ENCODE results near the gene CHTF8. TPM values are rescaled to one million over a fixed set of nuclear protein-coding genes. Genes with fewer than 3 reads are reported as not detected.
A peak's percentile ranks its signal among the peaks of the same experiment; 100 is the strongest.

CHTF8 gene
- total RNA-seq, 4 donors from 2014 or later, result 95.8 to 124 (median 104) TPM

DNA sequence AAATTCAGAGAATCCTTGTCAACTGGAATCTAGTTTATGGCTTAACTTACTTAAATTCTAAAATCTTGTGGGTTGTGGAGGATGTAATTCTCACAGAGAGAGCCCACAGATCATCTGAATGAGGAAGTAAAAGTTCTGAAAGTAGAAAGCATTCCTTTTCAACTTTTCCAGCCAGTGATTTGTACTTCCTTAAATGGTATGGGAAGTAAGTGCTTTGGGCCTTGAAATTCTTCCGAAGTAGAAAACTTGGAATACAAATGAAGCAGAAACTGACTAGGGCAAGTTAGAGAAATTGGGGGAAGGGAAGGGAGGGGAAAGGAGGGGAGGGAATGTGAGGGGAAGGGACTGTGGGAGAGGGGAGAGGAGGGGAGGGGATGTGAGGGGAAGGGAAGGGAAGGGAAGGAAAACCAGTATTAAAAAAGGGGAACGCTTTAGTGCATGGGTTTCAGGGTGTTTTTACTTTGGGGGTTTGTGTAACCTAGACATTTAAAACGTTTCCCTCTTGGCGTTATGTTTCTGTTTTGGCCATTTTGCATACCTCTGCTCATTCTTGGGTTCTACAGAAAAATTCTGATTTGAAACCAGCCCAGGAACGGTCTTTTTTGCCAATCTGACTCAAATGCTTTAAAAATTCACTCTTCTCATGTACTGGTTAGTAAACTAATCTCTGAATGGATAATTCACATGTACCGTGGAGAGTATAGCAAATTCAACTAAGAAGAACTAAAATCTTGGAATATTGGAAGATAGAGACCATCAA is 39.1 kb upstream of the CHTF8 start:
- 27 to 28% methylated on average over 6 of the region's 6 CpGs for WGBS, 2 donors
- no peaks in the 10 kb centered on the region for H3K9me3 ChIP-seq
- DNase-seq, result peak in 1 of 2 donors; percentile 40
- TF ChIP-seq POLR2A (IDR thresholded peaks at IDR 0.05), result peak in 1 of 2 donors; percentile 73
- TF ChIP-seq, protein P1, sequence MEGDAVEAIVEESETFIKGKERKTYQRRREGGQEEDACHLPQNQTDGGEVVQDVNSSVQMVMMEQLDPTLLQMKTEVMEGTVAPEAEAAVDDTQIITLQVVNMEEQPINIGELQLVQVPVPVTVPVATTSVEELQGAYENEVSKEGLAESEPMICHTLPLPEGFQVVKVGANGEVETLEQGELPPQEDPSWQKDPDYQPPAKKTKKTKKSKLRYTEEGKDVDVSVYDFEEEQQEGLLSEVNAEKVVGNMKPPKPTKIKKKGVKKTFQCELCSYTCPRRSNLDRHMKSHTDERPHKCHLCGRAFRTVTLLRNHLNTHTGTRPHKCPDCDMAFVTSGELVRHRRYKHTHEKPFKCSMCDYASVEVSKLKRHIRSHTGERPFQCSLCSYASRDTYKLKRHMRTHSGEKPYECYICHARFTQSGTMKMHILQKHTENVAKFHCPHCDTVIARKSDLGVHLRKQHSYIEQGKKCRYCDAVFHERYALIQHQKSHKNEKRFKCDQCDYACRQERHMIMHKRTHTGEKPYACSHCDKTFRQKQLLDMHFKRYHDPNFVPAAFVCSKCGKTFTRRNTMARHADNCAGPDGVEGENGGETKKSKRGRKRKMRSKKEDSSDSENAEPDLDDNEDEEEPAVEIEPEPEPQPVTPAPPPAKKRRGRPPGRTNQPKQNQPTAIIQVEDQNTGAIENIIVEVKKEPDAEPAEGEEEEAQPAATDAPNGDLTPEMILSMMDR (IDR thresholded peaks at IDR 0.05), result no peak
- no peak overlapping the region for H3K4me3 ChIP-seq (replicated peaks in 1 of 3)
- intact Hi-C loops (cut with DNase I), result no loop called here
- H3K36me3 ChIP-seq, result peaks cover 0 to 8% of the 10 kb centered on the region in 2 donors
- H3K27ac ChIP-seq, result peak overlapping the region; percentile 96 to 99 (median 99)
- H3K4me1 ChIP-seq, result peaks cover 37 to 60% of the 10 kb centered on the region in 2 donors
- H3K27me3 ChIP-seq, result no peaks in the 10 kb centered on the region

DNA sequence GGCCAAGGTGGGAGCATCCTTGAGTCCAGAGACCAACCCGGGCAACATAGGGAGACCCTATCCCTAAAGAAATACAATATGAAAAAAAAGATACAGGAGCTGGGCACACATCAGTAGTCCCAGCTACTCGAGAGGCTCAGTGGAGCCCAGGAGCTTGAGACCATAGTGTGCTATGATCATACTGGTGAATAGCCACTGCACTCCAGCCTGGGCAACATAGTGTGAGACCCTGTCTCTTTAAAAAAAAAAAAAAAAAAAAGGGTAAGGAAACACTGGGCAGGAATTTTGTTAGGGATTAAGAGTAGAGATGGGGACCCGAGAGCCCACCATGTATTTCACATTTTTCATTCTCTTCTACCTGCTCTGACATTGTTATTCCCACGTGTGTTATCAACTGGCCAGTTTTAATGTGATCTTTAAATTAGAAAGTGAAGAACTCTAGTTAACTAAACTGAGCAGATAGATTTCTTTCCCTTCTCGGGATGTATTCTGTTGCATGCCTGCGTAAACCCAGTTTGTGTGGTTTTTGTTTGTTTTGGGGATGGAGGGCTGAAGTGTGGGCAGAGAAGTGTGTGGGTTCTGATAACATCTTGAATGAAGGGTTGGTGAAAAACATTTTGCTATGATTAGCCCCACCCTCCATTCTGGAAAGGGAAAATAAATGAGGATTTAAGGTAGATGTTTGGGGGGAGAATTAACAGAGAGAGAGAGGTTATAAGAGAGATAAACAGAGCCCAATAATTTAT is 37.4 kb upstream of the CHTF8 start:
- intact Hi-C loops (cut with DNase I), result no loop called here
- no peak overlapping the region for H3K4me3 ChIP-seq (replicated peaks in 1 of 3)
- no peaks in the 10 kb centered on the region for H3K27me3 ChIP-seq
- H3K4me1 ChIP-seq, result peaks cover 37 to 56% of the 10 kb centered on the region in 2 donors
- H3K9me3 ChIP-seq, result no peaks in the 10 kb centered on the region
- H3K27ac ChIP-seq, result peak overlapping the region; percentile 96 to 99 (median 99)
- DNase-seq, result peak; percentile 54 to 57
- peaks cover 14 to 22% of the 10 kb centered on the region in 2 donors for H3K36me3 ChIP-seq
- TF ChIP-seq, protein P1 (IDR thresholded peaks at IDR 0.05), result no peak
- peak in 1 of 2 donors; percentile 19 for TF ChIP-seq POLR2A (IDR thresholded peaks at IDR 0.05)
- WGBS, 2 donors, result 34 to 46% methylated on average over 6 of the region's 6 CpGs

DNA sequence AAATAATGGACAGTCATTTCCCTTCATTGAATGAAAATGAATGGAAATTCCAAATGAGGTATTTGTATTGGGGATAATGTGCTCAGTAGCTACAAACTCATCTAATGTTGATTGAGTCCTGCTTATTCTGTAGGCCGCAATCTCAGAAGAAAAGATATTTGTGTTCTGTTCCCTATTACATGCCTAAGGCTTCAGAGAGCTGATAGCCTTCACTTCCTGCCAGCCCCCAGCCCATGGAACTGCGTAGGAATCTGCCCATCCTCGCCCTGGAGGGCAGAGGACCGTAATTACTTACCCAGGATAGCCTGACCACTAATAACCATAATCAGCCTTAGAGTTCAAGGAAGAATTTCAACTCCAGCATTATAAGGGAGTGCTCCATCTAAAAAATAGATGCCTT is 36.7 kb upstream of the CHTF8 start:
- no peaks in the 10 kb centered on the region for H3K27me3 ChIP-seq
- DNase-seq, result no peak
- TF ChIP-seq POLR2A (IDR thresholded peaks at IDR 0.05), result no peak
- TF ChIP-seq, protein P1 (IDR thresholded peaks at IDR 0.05), result no peak
- intact Hi-C loops (cut with DNase I), result no loop called here
- no peaks in the 10 kb centered on the region for H3K9me3 ChIP-seq
- H3K36me3 ChIP-seq, result peaks cover 14 to 22% of the 10 kb centered on the region in 2 donors
- 96 to 98% methylated on average over 4 of the region's 4 CpGs for WGBS, 2 donors
- H3K4me3 ChIP-seq (replicated peaks in 1 of 3), result no peak overlapping the region
- peak overlapping the region in 2 of 3 donors; percentile 96 to 99 for H3K27ac ChIP-seq
- H3K4me1 ChIP-seq, result peaks cover 37 to 48% of the 10 kb centered on the region in 2 donors

DNA sequence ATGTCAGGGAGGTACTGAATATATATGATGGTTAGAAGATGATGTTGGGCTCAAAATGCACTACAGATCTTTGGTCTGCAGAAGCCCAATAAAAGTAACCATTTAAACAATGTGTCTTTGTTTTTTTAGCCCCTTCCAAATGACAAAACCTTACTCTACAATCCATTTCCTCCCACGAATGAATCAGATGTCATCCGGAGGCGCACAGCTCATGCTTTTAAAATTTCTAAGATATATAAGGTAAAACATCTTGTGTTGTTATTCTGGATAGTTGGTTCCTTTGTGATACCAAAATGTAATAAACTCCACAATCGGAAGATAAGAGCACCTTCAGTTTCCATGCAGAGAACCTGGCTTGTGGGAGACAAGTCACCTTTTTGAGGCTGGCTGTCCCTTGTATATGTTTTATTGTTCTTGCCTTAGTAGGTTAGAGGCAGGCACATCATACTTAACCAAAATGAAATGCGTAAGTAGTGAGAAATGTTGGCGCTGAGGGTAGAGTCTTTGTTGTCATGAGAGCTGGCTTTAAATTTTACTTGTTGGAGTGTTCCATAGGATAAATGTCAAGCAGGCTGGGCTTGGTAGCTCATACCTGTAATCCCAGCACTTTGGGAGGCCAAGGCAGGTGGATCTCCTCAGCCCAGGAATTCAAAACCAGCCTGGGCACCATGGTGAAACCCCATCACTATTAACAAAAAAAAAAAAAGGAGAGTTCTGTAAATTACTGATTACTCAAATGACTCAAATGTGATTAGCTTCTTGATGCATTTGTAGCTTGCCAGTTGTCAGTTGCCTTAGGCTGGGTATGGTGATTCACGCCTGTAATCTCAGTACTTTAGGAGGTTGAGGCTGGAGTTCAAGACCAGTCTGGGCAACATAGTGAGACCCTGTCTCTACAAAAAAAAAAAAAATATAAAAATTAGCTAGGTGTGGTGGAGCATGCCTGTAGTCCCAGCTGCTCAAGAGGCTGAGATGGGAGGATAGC is 34.9 kb upstream of the CHTF8 start:
- peaks cover 23 to 30% of the 10 kb centered on the region in 2 donors for H3K4me1 ChIP-seq
- H3K36me3 ChIP-seq, result peaks cover 18 to 22% of the 10 kb centered on the region in 2 donors
- 91 to 96% methylated on average over 7 of the region's 7 CpGs for WGBS, 2 donors
- no peaks in the 10 kb centered on the region for H3K27me3 ChIP-seq
- TF ChIP-seq POLR2A (IDR thresholded peaks at IDR 0.05), result no peak
- TF ChIP-seq, protein P1 (IDR thresholded peaks at IDR 0.05), result no peak
- H3K9me3 ChIP-seq, result no peaks in the 10 kb centered on the region
- no peak overlapping the region for H3K27ac ChIP-seq
- intact Hi-C loops (cut with DNase I), result no loop called here
- DNase-seq, result no peak
- H3K4me3 ChIP-seq (replicated peaks in 1 of 3), result no peak overlapping the region

Measured in thyroid gland (tissue), 4 donors.